SK-N-SH (cell line): Measurements from ENCODE around the gene PDE6D. TPM values are rescaled to one million over a fixed set of nuclear protein-coding genes. Genes with fewer than 3 reads are reported as not detected.

Experiments used
- CTCF ChIA-PET: fragments of 300-600, 350-600 bp; formaldehyde crosslinking; extraction: SDS; loops from one replicate; lab custom pipeline; 2021; lab: Yijun Ruan, JAX
- POLR2A ChIA-PET: fragments of 350-600 bp; sonication (Branson Sonifier 250); formaldehyde crosslinking; extraction: SDS; loops from one replicate; lab custom pipeline; 2020; ENCODE audit warnings: antibody characterized with exemption, inconsistent platforms; lab: Yijun Ruan, JAX
- DNase-seq: peaks from one replicate; pipeline ENCODE4 v3.0.0; 2012
- H2AFZ ChIP-seq: fragments of 200-600 bp; sonication (generic); 2 replicates; pipeline ENCODE4 v1.8.1; 2016; ENCODE audit warnings: antibody characterized with exemption, mild to moderate bottlenecking, low read depth
- H3F3A ChIP-seq: fragments of 200-600 bp; sonication (generic); replicated peaks from 2 replicates; pipeline ENCODE3; 2016; ENCODE audit warnings: antibody characterized with exemption, mild to moderate bottlenecking; ENCODE audit not compliant: insufficient read depth
- H3K27ac ChIP-seq, 2 experiments: fragments of 200-500 bp in 1 of 2; fragments of 200-600 bp in 1 of 2; sonication (Bioruptor generic) in 1 of 2; sonication (generic), shearing (Covaris generic) in 1 of 2; 2 replicates each; pipeline versions ENCODE4 v1.5.1 to v1.6.1; 2014 to 2016; ENCODE audit warnings: low read depth in 2 of 2, inconsistent platforms in 1 of 2, low read length in 1 of 2, mild to moderate bottlenecking in 1 of 2, mixed read lengths in 1 of 2
- H3K27me3 ChIP-seq: fragments of 200-600 bp; sonication (generic), shearing (Covaris generic); 2 replicates; pipeline ENCODE4 v1.6.1; 2016; ENCODE audit warnings: mixed run types; ENCODE audit not compliant: insufficient read depth
- H3K36me3 ChIP-seq, 2 experiments: fragments of 200-500 bp in 1 of 2; fragments of 200-600 bp in 1 of 2; sonication (Bioruptor generic) in 1 of 2; sonication (generic) in 1 of 2; replicated peaks in 1 of 2; 2 replicates each; pipeline versions ENCODE3 to v1.5.1; 2014 to 2016; ENCODE audit warnings: low read length in 1 of 2, mild to moderate bottlenecking in 1 of 2; ENCODE audit not compliant: insufficient read depth in 2 of 2, control insufficient read depth in 1 of 2
- H3K4me1 ChIP-seq, 2 experiments: fragments of 200-500 bp in 1 of 2; fragments of 200-600 bp in 1 of 2; sonication (Bioruptor generic) in 1 of 2; sonication (generic), shearing (Covaris generic) in 1 of 2; 2 replicates each; pipeline versions ENCODE4 v1.5.1 to v1.6.1; 2014 to 2016; ENCODE audit warnings: low read depth in 1 of 2, low read length in 1 of 2, mixed run types in 1 of 2; ENCODE audit not compliant: insufficient read depth in 2 of 2, control insufficient read depth in 1 of 2
- H3K4me2 ChIP-seq: fragments of 200-600 bp; sonication (generic), shearing (Covaris generic); 2 replicates; pipeline ENCODE4 v1.6.1; 2017; ENCODE audit warnings: mixed run types
- H3K4me3 ChIP-seq, 2 experiments: fragments of 200-500 bp in 1 of 2; fragments of 200-600 bp in 1 of 2; sonication (Bioruptor generic) in 1 of 2; sonication (generic), shearing (Covaris generic) in 1 of 2; 2 replicates each; pipeline versions ENCODE4 v1.5.1 to v1.8.1; 2014 to 2016; ENCODE audit warnings: low read depth in 2 of 2, inconsistent platforms in 1 of 2, low read length in 1 of 2, mild to moderate bottlenecking in 1 of 2, mixed read lengths in 1 of 2, moderate library complexity in 1 of 2
- H3K79me2 ChIP-seq: fragments of 200-600 bp; sonication (generic); 2 replicates; pipeline ENCODE4 v1.8.1; 2017; ENCODE audit warnings: mild to moderate bottlenecking; ENCODE audit not compliant: insufficient read depth
- H3K9ac ChIP-seq: fragments of 200-600 bp; sonication (generic); 2 replicates; pipeline ENCODE4 v1.6.1; 2017; ENCODE audit warnings: mixed run types
- H3K9me2 ChIP-seq: fragments of 200-600 bp; sonication (generic); 2 replicates; pipeline ENCODE4 v1.6.1; 2017; ENCODE audit warnings: mixed run types
- H3K9me3 ChIP-seq: fragments of 200-600 bp; sonication (generic); 2 replicates; pipeline ENCODE4 v1.6.1; 2017; ENCODE audit warnings: mixed run types, mild to moderate bottlenecking, moderate library complexity
- H4K20me1 ChIP-seq: fragments of 200-600 bp; sonication (generic); 2 replicates; pipeline ENCODE4 v1.6.1; 2017; ENCODE audit warnings: mild to moderate bottlenecking, mixed run types; ENCODE audit not compliant: insufficient read depth
- CHD2 ChIP-seq: fragments of 150-350 bp; IDR thresholded peaks from 2 replicates; pipeline ENCODE4 v1.6.1; 2018; ENCODE audit warnings: low read length; ENCODE audit not compliant: partially characterized antibody
- ELF1 ChIP-seq: IDR thresholded peaks from 2 replicates; pipeline ENCODE4 v1.4.0; 2012
- EP300 ChIP-seq, 2 experiments: IDR thresholded peaks; 2 replicates each; pipeline versions ENCODE4 v1.4.0 to v1.6.1; 2012; ENCODE audit warnings: borderline replicate concordance in 1 of 2, low read depth in 1 of 2, low read length in 1 of 2
- EZH2phosphoT487 ChIP-seq: fragments of 200-600 bp; sonication (generic); IDR thresholded peaks from 2 replicates; pipeline ENCODE4 v1.6.1; 2017; ENCODE audit warnings: low read depth, mixed run types, mild to moderate bottlenecking, antibody characterized with exemption, moderate library complexity, borderline replicate concordance
- GABPA ChIP-seq: IDR thresholded peaks from 2 replicates; pipeline ENCODE4 v1.4.0; 2012; ENCODE audit warnings: low read depth, mild to moderate bottlenecking
- IRF3 ChIP-seq: fragments of 150-350 bp; IDR thresholded peaks from 2 replicates; pipeline ENCODE4 v1.6.1; 2016; ENCODE audit warnings: mild to moderate bottlenecking, low read depth, low read length
- JUND ChIP-seq: IDR thresholded peaks from 2 replicates; pipeline ENCODE4 v1.4.0; 2012
- MAX ChIP-seq: IDR thresholded peaks from 2 replicates; pipeline ENCODE4 v1.4.0; 2012; ENCODE audit warnings: low read depth
- MXI1 ChIP-seq: IDR thresholded peaks from 2 replicates; pipeline ENCODE4 v1.6.1; 2012; ENCODE audit warnings: mild to moderate bottlenecking, low read depth, low read length, improper control_type of control experiment
- NFIC ChIP-seq: IDR thresholded peaks from 2 replicates; pipeline ENCODE4 v1.4.0; 2012; ENCODE audit warnings: borderline replicate concordance
- NRF1 ChIP-seq: IDR thresholded peaks from 2 replicates; pipeline ENCODE4 v1.6.1; 2012; ENCODE audit warnings: low read depth, mild to moderate bottlenecking, low read length
- PBX3 ChIP-seq: IDR thresholded peaks from 2 replicates; pipeline ENCODE4; 2012
- POLR2AphosphoS5 ChIP-seq: IDR thresholded peaks from 2 replicates; pipeline ENCODE4 v1.6.1; 2012; ENCODE audit warnings: low read depth, low read length
- RAD21 ChIP-seq: IDR thresholded peaks from 2 replicates; pipeline ENCODE4 v1.6.1; 2012; ENCODE audit warnings: mild to moderate bottlenecking, low read length
- RCOR1 ChIP-seq: fragments of 150-350 bp; IDR thresholded peaks from 2 replicates; pipeline ENCODE4 v1.6.1; 2017; ENCODE audit warnings: antibody characterized with exemption, low read length
- REST ChIP-seq: IDR thresholded peaks from 2 replicates; pipeline ENCODE4 v1.6.1; 2012; ENCODE audit warnings: mild to moderate bottlenecking, low read depth, low read length, moderate library complexity
- RFX5 ChIP-seq: IDR thresholded peaks from 2 replicates; pipeline ENCODE4 v1.6.1; 2012; ENCODE audit warnings: mild to moderate bottlenecking, improper control_type of control experiment, low read length
- RXRA ChIP-seq: IDR thresholded peaks from 2 replicates; pipeline ENCODE4 v1.4.0; 2012; ENCODE audit warnings: low read depth, mild to moderate bottlenecking, borderline replicate concordance
- SMC3 ChIP-seq: IDR thresholded peaks from 2 replicates; pipeline ENCODE4 v1.6.1; 2012; ENCODE audit warnings: low read depth, low read length, improper control_type of control experiment
- TAF1 ChIP-seq: IDR thresholded peaks from 2 replicates; pipeline ENCODE4 v1.6.1; 2012; ENCODE audit warnings: low read depth, mild to moderate bottlenecking, low read length, moderate library complexity, borderline replicate concordance
- TEAD4 ChIP-seq: IDR thresholded peaks from 2 replicates; pipeline ENCODE4 v1.4.0; 2012; ENCODE audit warnings: mild to moderate bottlenecking, borderline replicate concordance; ENCODE audit not compliant: insufficient read depth
- USF1 ChIP-seq: IDR thresholded peaks from 2 replicates; pipeline ENCODE4 v1.4.0; 2012; ENCODE audit warnings: low read depth, borderline replicate concordance
- USF2 ChIP-seq: fragments of 150-350 bp; IDR thresholded peaks from 2 replicates; pipeline ENCODE4 v1.6.1; 2017; ENCODE audit warnings: antibody characterized with exemption, low read length, low read depth, borderline replicate concordance
- WGBS: methylation state at CpG from one replicate; pipeline ENCODE4 v1.1.6; 2017; ENCODE audit warnings: low lambda C conversion rate; 5-methylcytosine and 5-hydroxymethylcytosine counted together
- polyA plus RNA-seq, 3 experiments: library from polyadenylated mRNA; depleted of rRNA; stranded (reverse); fragments of >200 nt; gene quantifications; 2 replicates each; pipeline ENCODE4 v1.2.3, GENCODE V29; 2012

PDE6D gene
- polyA plus RNA-seq, 1 of the 3 experiments (the other 2 are of a cell fraction): 33.9 TPM

- Histone ChIP-seq H2AFZ (peak overlapping the region; percentile 92), H3K27me3 (no peaks in the 10 kb centered on the region), H3K36me3 (peaks cover 5 to 12% of the 10 kb centered on the region in 2 experiments), H3K4me2 (peak overlapping the region; percentile 89), H3F3A (peaks cover 7% of the 10 kb centered on the region), H4K20me1 (peaks cover 34% of the 10 kb centered on the region), H3K9me3 (no peaks in the 10 kb centered on the region), H3K9ac (peak overlapping the region; percentile 97), H3K79me2 (peaks cover 47% of the 10 kb centered on the region), H3K9me2 (no peaks in the 10 kb centered on the region), H3K4me3 (peak overlapping the region; percentile 80 to 83), H3K27ac (peak overlapping the region; percentile 92 to 100), H3K4me1 (peaks cover 5 to 20% of the 10 kb centered on the region in 2 experiments; a peak in 2 of 4 replicates)
- 3% methylated on average over 36 of the region's 66 CpGs for WGBS
- DNase-seq: peak; percentile 93
- ChIA-PET CTCF (interaction anchor here (0.6 to 34.6 kb wide), 15 partner anchors 8 to 144 kb away, joined by 3 to 1218 read pairs (median 3); partner anchors contain the start of gene COPS7B), POLR2A (interaction anchor here (0.8 to 2.3 kb wide), 9 partner anchors 10 to 103 kb away, joined by 3 to 9 read pairs (median 4); no protein-coding TSS in a partner anchor)
- TF ChIP-seq ELF1 (peak; percentile 57), RXRA (no peak), CHD2 (peak; percentile 83), USF2 (0 out of 2 replicates have a peak, but pooled peaks have one; percentile 29), JUND (peak; percentile 14; the same call in 1 of the 2 replicates), EZH2phosphoT487 (no peak), POLR2AphosphoS5 (peak; percentile 70; the same call in 1 of the 2 replicates), USF1 (peak; percentile 72; the same call in 1 of the 2 replicates), MXI1 (peak; percentile 44; the same call in 1 of the 2 replicates), TEAD4 (no peak), RFX5 (peak; percentile 42), EP300 (IDR thresholded peaks at IDR 0.05; ENCODE audit: borderline replicate concordance in 1 of 2, low read depth in 1 of 2, low read length in 1 of 2) (peak in 1 of 2 experiments; percentile 9; a peak in 1 of 4 replicates), TAF1 (peak; percentile 99), REST (peak; percentile 49; the same call in 1 of the 2 replicates), PBX3 (peak; percentile 98), RCOR1 (peak; percentile 42; the same call in 1 of the 2 replicates), IRF3 (peak; percentile 67), MAX (peak; percentile 80), GABPA (peak; percentile 7; the same call in 1 of the 2 replicates), RAD21 (no peak), NRF1 (0 out of 2 replicates have a peak, but pooled peaks have one; percentile 15), NFIC (peak; percentile 55; the same call in 1 of the 2 replicates), SMC3 (no peak)
Observed at GRCh38 chr2:231706731-231707624, 74.1 kb downstream of the PDE6D start.
